Measurements from ENCODE around the gene NPW. TPM values are rescaled to one million over a fixed set of nuclear protein-coding genes. Genes with fewer than 3 reads are reported as not detected.
A peak's percentile ranks its signal among the peaks of the same experiment; 100 is the strongest.

NPW gene
- total and polyA plus RNA-seq, 2 of the 8 experiments (the other 6 are each of a cell fraction or from before 2014, with no cell fraction given), result 4.0 to 10.3 TPM

DNA sequence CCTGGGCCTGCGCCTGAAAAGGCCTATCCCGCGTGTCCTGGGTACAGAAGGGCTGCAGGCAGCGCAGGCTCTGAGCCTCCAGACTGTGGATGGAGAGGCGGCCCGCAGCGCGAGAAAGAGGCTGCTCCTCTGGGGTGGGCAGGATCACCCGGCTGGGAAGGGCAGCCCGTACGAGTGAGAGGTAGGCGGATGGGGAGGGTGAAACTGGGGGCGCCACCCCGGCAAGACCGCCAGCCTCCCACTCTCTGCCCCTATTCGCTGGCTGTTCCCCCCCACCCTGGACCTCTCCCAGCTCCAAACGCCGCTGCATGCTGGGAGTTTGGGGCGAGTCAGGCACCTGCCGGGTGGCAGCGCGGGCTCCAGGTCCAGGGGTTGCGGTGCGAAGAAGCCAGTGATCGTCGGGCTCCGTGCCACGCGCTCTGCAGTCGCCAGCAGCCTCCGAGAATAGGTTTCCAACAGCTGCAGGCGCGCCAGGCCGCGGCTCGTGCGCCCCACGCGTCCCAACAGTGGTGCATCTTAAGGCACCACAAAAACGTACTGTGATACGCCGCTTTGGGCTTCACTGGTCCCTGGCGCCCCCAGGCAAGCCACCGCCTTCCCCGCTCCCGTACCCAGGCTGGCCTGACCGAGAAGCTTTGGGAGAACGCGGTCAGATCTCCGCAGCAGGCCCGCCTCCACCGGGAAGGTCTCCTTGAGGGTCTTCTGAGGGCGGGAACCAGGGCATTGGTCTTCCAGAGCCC lies 39.4 kb upstream of the NPW start (continued):
- TF ChIP-seq, protein P1, sequence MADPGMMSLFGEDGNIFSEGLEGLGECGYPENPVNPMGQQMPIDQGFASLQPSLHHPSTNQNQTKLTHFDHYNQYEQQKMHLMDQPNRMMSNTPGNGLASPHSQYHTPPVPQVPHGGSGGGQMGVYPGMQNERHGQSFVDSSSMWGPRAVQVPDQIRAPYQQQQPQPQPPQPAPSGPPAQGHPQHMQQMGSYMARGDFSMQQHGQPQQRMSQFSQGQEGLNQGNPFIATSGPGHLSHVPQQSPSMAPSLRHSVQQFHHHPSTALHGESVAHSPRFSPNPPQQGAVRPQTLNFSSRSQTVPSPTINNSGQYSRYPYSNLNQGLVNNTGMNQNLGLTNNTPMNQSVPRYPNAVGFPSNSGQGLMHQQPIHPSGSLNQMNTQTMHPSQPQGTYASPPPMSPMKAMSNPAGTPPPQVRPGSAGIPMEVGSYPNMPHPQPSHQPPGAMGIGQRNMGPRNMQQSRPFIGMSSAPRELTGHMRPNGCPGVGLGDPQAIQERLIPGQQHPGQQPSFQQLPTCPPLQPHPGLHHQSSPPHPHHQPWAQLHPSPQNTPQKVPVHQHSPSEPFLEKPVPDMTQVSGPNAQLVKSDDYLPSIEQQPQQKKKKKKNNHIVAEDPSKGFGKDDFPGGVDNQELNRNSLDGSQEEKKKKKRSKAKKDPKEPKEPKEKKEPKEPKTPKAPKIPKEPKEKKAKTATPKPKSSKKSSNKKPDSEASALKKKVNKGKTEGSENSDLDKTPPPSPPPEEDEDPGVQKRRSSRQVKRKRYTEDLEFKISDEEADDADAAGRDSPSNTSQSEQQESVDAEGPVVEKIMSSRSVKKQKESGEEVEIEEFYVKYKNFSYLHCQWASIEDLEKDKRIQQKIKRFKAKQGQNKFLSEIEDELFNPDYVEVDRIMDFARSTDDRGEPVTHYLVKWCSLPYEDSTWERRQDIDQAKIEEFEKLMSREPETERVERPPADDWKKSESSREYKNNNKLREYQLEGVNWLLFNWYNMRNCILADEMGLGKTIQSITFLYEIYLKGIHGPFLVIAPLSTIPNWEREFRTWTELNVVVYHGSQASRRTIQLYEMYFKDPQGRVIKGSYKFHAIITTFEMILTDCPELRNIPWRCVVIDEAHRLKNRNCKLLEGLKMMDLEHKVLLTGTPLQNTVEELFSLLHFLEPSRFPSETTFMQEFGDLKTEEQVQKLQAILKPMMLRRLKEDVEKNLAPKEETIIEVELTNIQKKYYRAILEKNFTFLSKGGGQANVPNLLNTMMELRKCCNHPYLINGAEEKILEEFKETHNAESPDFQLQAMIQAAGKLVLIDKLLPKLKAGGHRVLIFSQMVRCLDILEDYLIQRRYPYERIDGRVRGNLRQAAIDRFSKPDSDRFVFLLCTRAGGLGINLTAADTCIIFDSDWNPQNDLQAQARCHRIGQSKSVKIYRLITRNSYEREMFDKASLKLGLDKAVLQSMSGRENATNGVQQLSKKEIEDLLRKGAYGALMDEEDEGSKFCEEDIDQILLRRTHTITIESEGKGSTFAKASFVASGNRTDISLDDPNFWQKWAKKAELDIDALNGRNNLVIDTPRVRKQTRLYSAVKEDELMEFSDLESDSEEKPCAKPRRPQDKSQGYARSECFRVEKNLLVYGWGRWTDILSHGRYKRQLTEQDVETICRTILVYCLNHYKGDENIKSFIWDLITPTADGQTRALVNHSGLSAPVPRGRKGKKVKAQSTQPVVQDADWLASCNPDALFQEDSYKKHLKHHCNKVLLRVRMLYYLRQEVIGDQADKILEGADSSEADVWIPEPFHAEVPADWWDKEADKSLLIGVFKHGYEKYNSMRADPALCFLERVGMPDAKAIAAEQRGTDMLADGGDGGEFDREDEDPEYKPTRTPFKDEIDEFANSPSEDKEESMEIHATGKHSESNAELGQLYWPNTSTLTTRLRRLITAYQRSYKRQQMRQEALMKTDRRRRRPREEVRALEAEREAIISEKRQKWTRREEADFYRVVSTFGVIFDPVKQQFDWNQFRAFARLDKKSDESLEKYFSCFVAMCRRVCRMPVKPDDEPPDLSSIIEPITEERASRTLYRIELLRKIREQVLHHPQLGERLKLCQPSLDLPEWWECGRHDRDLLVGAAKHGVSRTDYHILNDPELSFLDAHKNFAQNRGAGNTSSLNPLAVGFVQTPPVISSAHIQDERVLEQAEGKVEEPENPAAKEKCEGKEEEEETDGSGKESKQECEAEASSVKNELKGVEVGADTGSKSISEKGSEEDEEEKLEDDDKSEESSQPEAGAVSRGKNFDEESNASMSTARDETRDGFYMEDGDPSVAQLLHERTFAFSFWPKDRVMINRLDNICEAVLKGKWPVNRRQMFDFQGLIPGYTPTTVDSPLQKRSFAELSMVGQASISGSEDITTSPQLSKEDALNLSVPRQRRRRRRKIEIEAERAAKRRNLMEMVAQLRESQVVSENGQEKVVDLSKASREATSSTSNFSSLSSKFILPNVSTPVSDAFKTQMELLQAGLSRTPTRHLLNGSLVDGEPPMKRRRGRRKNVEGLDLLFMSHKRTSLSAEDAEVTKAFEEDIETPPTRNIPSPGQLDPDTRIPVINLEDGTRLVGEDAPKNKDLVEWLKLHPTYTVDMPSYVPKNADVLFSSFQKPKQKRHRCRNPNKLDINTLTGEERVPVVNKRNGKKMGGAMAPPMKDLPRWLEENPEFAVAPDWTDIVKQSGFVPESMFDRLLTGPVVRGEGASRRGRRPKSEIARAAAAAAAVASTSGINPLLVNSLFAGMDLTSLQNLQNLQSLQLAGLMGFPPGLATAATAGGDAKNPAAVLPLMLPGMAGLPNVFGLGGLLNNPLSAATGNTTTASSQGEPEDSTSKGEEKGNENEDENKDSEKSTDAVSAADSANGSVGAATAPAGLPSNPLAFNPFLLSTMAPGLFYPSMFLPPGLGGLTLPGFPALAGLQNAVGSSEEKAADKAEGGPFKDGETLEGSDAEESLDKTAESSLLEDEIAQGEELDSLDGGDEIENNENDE (IDR thresholded peaks at IDR 0.05; ENCODE audit: insufficient replicate concordance, low read length), result no peak
- TF ChIP-seq TAF1 (IDR thresholded peaks at IDR 0.05; ENCODE audit: low read depth, low read length) (no peak), POLR2A (IDR thresholded peaks at IDR 0.05; ENCODE audit: control extremely low read depth in 1 of 2, low read depth in 2 of 2, low read length in 2 of 2) (0 out of 3 replicates have a peak, but pooled peaks of 1 of the 2 experiments have one; percentile 54)
- TF ChIP-seq, protein P2, sequence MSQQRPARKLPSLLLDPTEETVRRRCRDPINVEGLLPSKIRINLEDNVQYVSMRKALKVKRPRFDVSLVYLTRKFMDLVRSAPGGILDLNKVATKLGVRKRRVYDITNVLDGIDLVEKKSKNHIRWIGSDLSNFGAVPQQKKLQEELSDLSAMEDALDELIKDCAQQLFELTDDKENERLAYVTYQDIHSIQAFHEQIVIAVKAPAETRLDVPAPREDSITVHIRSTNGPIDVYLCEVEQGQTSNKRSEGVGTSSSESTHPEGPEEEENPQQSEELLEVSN (IDR thresholded peaks at IDR 0.05), result peak; percentile 89
